IMR-90 (cell line): Measurements from ENCODE around the gene MYO9B. TPM values are rescaled to one million over a fixed set of nuclear protein-coding genes. Genes with fewer than 3 reads are reported as not detected.

Experiments
- ATAC-seq: fragments of 200-7000 bp; cut with Tn5 transposase; 2 replicates; pipeline ENCODE4 v1.9.1; 2020; ENCODE audit warnings: low read depth, mild to moderate bottlenecking, moderate library complexity
- BruUV-seq: library from RNA; stranded (reverse); fragments of 400-500 nt; replicated peaks from 2 replicates; lab custom pipeline; 2021; lab: Mats Ljungman, UMichigan
- CTCF ChIA-PET: fragments of 300-600 bp; formaldehyde crosslinking; extraction: SDS; loops from one replicate; lab custom pipeline; 2021; ENCODE audit warnings: antibody characterized with exemption; lab: Yijun Ruan, JAX
- POLR2A ChIA-PET: fragments of 300-600 bp; sonication (Branson Sonifier 250); formaldehyde crosslinking; loops from one replicate; lab custom pipeline; 2022; ENCODE audit warnings: antibody characterized with exemption; ENCODE audit not compliant: unreplicated experiment; lab: Charles Lee
- DNase-seq: peaks from one replicate; pipeline ENCODE4 v3.0.0; 2013
- H2AFZ ChIP-seq: replicated peaks from 2 replicates; pipeline ENCODE3; 2013; ENCODE audit warnings: low read length, mild to moderate bottlenecking; ENCODE audit not compliant: poor library complexity
- H2AK5ac ChIP-seq: 2 replicates; pipeline ENCODE4 v1.6.1; 2013; ENCODE audit warnings: low read depth, low read length, inconsistent platforms
- H2AK9ac ChIP-seq: replicated peaks from 2 replicates; pipeline ENCODE3; 2013; ENCODE audit warnings: mild to moderate bottlenecking, low read depth, low read length, moderate library complexity; ENCODE audit not compliant: poor library complexity
- H2BK120ac ChIP-seq: 2 replicates; pipeline ENCODE4 v1.6.1; 2013; ENCODE audit warnings: low read depth, low read length, inconsistent platforms
- H2BK15ac ChIP-seq: 3 replicates; pipeline ENCODE4 v1.6.1; 2013; ENCODE audit warnings: low read depth, low read length, inconsistent platforms
- H2BK20ac ChIP-seq: 2 replicates; pipeline ENCODE4 v1.6.1; 2013; ENCODE audit warnings: low read depth, mild to moderate bottlenecking, inconsistent platforms, low read length, moderate library complexity
- H2BK5ac ChIP-seq: 2 replicates; pipeline ENCODE4 v1.6.1; 2013; ENCODE audit warnings: mild to moderate bottlenecking, low read depth, low read length, inconsistent platforms; ENCODE audit not compliant: poor library complexity, severe bottlenecking
- H3K14ac ChIP-seq: replicated peaks from 2 replicates; pipeline ENCODE4 v1.6.1; 2013; ENCODE audit warnings: low read depth, low read length, inconsistent platforms
- H3K18ac ChIP-seq: 2 replicates; pipeline ENCODE4 v1.6.1; 2013; ENCODE audit warnings: low read depth, low read length, control low read depth
- H3K23ac ChIP-seq: 2 replicates; pipeline ENCODE4 v1.6.1; 2013; ENCODE audit warnings: low read depth, low read length, inconsistent platforms
- H3K27ac ChIP-seq: 2 replicates; pipeline ENCODE4 v1.5.1; 2013; ENCODE audit warnings: mild to moderate bottlenecking, control low read depth, low read length; ENCODE audit not compliant: insufficient read depth
- H3K27me3 ChIP-seq: 2 replicates; pipeline ENCODE4 v1.6.1; 2013; ENCODE audit warnings: low read length; ENCODE audit not compliant: control insufficient read depth, insufficient read depth
- H3K36me3 ChIP-seq: 2 replicates; pipeline ENCODE4 v1.6.1; 2013; ENCODE audit warnings: low read length, mixed read lengths; ENCODE audit not compliant: control insufficient read depth, insufficient read depth
- H3K4ac ChIP-seq: 2 replicates; pipeline ENCODE4 v1.6.1; 2013; ENCODE audit warnings: low read depth, low read length, inconsistent platforms
- H3K4me1 ChIP-seq: 2 replicates; pipeline ENCODE4 v1.6.1; 2013; ENCODE audit warnings: low read length, mixed read lengths; ENCODE audit not compliant: control insufficient read depth, insufficient read depth
- H3K4me2 ChIP-seq: 2 replicates; pipeline ENCODE4 v1.6.1; 2013; ENCODE audit warnings: low read depth, mild to moderate bottlenecking, control low read depth, low read length, moderate library complexity
- H3K4me3 ChIP-seq: 2 replicates; pipeline ENCODE4 v1.5.1; 2013; ENCODE audit warnings: low read depth, mild to moderate bottlenecking, control low read depth, low read length, moderate library complexity; ENCODE audit not compliant: insufficient read depth
- H3K56ac ChIP-seq: 2 replicates; pipeline ENCODE4 v1.6.1; 2013; ENCODE audit warnings: low read length, inconsistent platforms; ENCODE audit not compliant: insufficient read depth; ENCODE audit errors: extremely low read depth
- H3K79me1 ChIP-seq, 2 experiments: 2 replicates each; pipeline ENCODE4 v1.6.1; 2013; ENCODE audit warnings: low read length in 2 of 2, inconsistent platforms in 1 of 2, low read depth in 1 of 2
- H3K9ac ChIP-seq: 2 replicates; pipeline ENCODE4 v1.6.1; 2013; ENCODE audit warnings: low read depth, low read length, control low read depth
- H3K9me1 ChIP-seq: 2 replicates; pipeline ENCODE4 v1.6.1; 2013; ENCODE audit warnings: low read length, inconsistent platforms; ENCODE audit not compliant: insufficient read depth
- H3K9me3 ChIP-seq: 2 replicates; pipeline ENCODE4 v1.6.1; 2013; ENCODE audit warnings: low read length; ENCODE audit not compliant: control insufficient read depth, insufficient read depth
- H4K20me1 ChIP-seq: 2 replicates; pipeline ENCODE4 v1.6.1; 2013; ENCODE audit warnings: low read length, inconsistent platforms; ENCODE audit not compliant: insufficient read depth
- H4K5ac ChIP-seq: 2 replicates; pipeline ENCODE4 v1.6.1; 2013; ENCODE audit warnings: mild to moderate bottlenecking, low read depth, low read length, control low read depth
- H4K8ac ChIP-seq, 2 experiments: 2 replicates each; pipeline ENCODE4 v1.6.1; 2013; ENCODE audit warnings: low read depth in 2 of 2, low read length in 2 of 2, control low read depth in 1 of 2, inconsistent platforms in 1 of 2
- H4K91ac ChIP-seq: 2 replicates; pipeline ENCODE4 v1.6.1; 2013; ENCODE audit warnings: low read depth, low read length, inconsistent platforms; ENCODE audit not compliant: insufficient read depth
- BHLHE40 ChIP-seq: fragments of 150-350 bp; IDR thresholded peaks from 2 replicates; pipeline ENCODE4 v1.6.1; 2016; ENCODE audit warnings: mild to moderate bottlenecking, low read depth, low read length
- CEBPB ChIP-seq: IDR thresholded peaks from 2 replicates; pipeline ENCODE4 v1.6.1; 2012; ENCODE audit warnings: low read depth, low read length, improper control_type of control experiment
- CHD1 ChIP-seq: IDR thresholded peaks from 2 replicates; pipeline ENCODE4 v1.6.1; 2012; ENCODE audit warnings: low read depth, low read length, improper control_type of control experiment
- MAFK ChIP-seq: IDR thresholded peaks from 2 replicates; pipeline ENCODE4 v1.6.1; 2012; ENCODE audit warnings: low read depth, low read length, improper control_type of control experiment
- MAZ ChIP-seq: IDR thresholded peaks from 2 replicates; pipeline ENCODE4 v1.6.1; 2012; ENCODE audit warnings: low read depth, mild to moderate bottlenecking, low read length, improper control_type of control experiment, moderate library complexity, borderline replicate concordance
- MXI1 ChIP-seq: IDR thresholded peaks from 2 replicates; pipeline ENCODE4 v1.6.1; 2012; ENCODE audit warnings: low read depth, mild to moderate bottlenecking, low read length, moderate library complexity, borderline replicate concordance
- NFE2L2 ChIP-seq: fragments of 150-350 bp; IDR thresholded peaks from 2 replicates; pipeline ENCODE4 v1.6.1; 2016; ENCODE audit warnings: low read depth, mild to moderate bottlenecking, low read length
- POLR2A ChIP-seq: IDR thresholded peaks from 2 replicates; pipeline ENCODE4 v1.6.1; 2012; ENCODE audit warnings: mild to moderate bottlenecking, low read depth, low read length
- RAD21 ChIP-seq: IDR thresholded peaks from 2 replicates; pipeline ENCODE4 v1.6.1; 2012; ENCODE audit warnings: low read length, improper control_type of control experiment
- RCOR1 ChIP-seq: IDR thresholded peaks from 2 replicates; pipeline ENCODE4 v1.6.1; 2012; ENCODE audit warnings: mild to moderate bottlenecking, low read length, improper control_type of control experiment; ENCODE audit not compliant: insufficient replicate concordance
- SMC3 ChIP-seq: fragments of 150-350 bp; IDR thresholded peaks from 2 replicates; pipeline ENCODE4 v1.6.1; 2016; ENCODE audit warnings: low read depth, mild to moderate bottlenecking, antibody characterized with exemption, low read length, moderate library complexity
- WGBS, 2 experiments: methylation state at CpG; one replicate each; pipeline versions ENCODE4 v1.1.5 to v1.1.7; 2013; ENCODE audit warnings: missing lambda C conversion rate in 2 of 2; ENCODE audit not compliant: insufficient read length in 1 of 2; ENCODE audit errors: extremely low coverage in 2 of 2; 5-methylcytosine and 5-hydroxymethylcytosine counted together
- dilution Hi-C: fragments of 300-500 bp; cut with HindIII; formaldehyde crosslinking; loops from one replicate; pipeline ENCODE4 v1.14.3; 2018; ENCODE audit warnings: low sequenced_read_pairs; ENCODE audit not compliant: unreplicated experiment
- in situ Hi-C: fragments of 300-500 bp; cut with MboI; formaldehyde crosslinking; loops from 3 replicates; pipeline ENCODE4 v1.14.3; 2019; ENCODE audit warnings: low sequenced_read_pairs, inconsistent platforms, mixed read lengths
- intact Hi-C: fragments of 100-400 bp; cut with micrococcal nuclease; formaldehyde crosslinking; loops from 2 replicates; pipeline ENCODE4 v1.10.0; 2022
- polyA plus RNA-seq, 3 experiments: library from polyadenylated mRNA; depleted of rRNA; stranded (reverse); fragments of >200 nt; gene quantifications; 2 replicates each; pipeline ENCODE4 v1.2.3, GENCODE V29; 2012; ENCODE audit warnings: low replicate concordance in 1 of 3
- total RNA-seq: library from RNA; depleted of rRNA; stranded (reverse); fragments of >200 nt; gene quantifications from 2 replicates; pipeline ENCODE4 v1.2.3, GENCODE V29; 2012
- TF ChIP-seq, protein P1 (sequence below): fragments of 150-350 bp; IDR thresholded peaks from 2 replicates; pipeline ENCODE4 v1.6.1; 2017; ENCODE audit warnings: mild to moderate bottlenecking, antibody characterized with exemption, low read length, low read depth
- TF ChIP-seq, protein P2 (sequence below): conservative IDR thresholded peaks from 2 replicates; pipeline ENCODE4 v1.5.1; 2012; ENCODE audit warnings: mild to moderate bottlenecking, low read depth, low read length, improper control_type of control experiment

MYO9B gene
- total and polyA plus RNA-seq, 2 of the 4 experiments (the other 2 are of a cell fraction), result 61.8 to 77.8 TPM

DNA sequence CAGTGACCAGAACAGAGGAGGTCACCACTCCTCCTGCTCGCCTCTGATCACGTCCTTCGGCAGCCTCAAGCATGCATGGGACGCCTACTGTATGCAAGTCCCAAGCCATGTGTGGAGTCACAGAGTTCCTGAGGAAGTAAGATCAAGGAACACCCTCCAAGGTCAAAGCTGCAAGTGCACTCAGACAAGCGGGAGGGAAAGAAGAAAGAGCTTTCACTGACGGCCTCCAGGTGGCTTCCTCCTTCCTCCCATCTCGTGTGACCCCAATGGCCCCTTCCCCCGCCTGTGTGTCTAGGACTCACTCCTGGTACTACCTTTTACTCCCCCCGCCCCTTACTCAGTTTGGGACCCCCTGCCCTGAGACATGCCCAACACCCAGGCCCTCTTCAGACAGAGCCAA lies 6.4 kb upstream of the MYO9B start:
- Histone ChIP-seq H2AK9ac (no peak overlapping the region), H3K27me3 (no peaks in the 10 kb centered on the region), H3K9me1 (peaks cover 2% of the 10 kb centered on the region; the same call in 1 of the 2 replicates), H3K23ac (no peak overlapping the region), H3K9me3 (no peaks in the 10 kb centered on the region), H4K20me1 (peaks cover 10% of the 10 kb centered on the region; the same call in 1 of the 2 replicates), H4K91ac (no peak overlapping the region), H2BK20ac (no peak overlapping the region), H3K18ac (no peak overlapping the region), H2BK120ac (no peak overlapping the region), H3K27ac (no peak overlapping the region), H3K14ac (no peak overlapping the region), H3K36me3 (peaks cover 3% of the 10 kb centered on the region; the same call in 1 of the 2 replicates), H3K4me1 (peaks cover 5% of the 10 kb centered on the region), H2BK15ac (no peak overlapping the region), H3K9ac (no peak overlapping the region), H4K5ac (no peak overlapping the region), H3K4me3 (no peak overlapping the region), H2AK5ac (0 out of 2 replicates have a peak overlapping the region, but pooled peaks have one; percentile 28), H2AFZ (peak overlapping the region; percentile 37), H3K4ac (no peak overlapping the region), H3K56ac (no peak overlapping the region), H3K79me1 (peaks cover 42 to 68% of the 10 kb centered on the region in 2 experiments), H2BK5ac (no peak overlapping the region), H4K8ac (no peak overlapping the region), H3K4me2 (no peak overlapping the region)
- CTCF ChIA-PET, result interaction anchor here (0.6 kb wide), 1 partner anchor 21 kb away, joined by 3 read pairs; no protein-coding TSS in a partner anchor
- DNase-seq (no peak), ATAC-seq (no peak)
- WGBS, 2 experiments, result no CpG with 5 or more reads among the region's 9 CpGs
- no peak for TF ChIP-seq RCOR1
- no peak for TF ChIP-seq MAZ
- TF ChIP-seq, protein P1, sequence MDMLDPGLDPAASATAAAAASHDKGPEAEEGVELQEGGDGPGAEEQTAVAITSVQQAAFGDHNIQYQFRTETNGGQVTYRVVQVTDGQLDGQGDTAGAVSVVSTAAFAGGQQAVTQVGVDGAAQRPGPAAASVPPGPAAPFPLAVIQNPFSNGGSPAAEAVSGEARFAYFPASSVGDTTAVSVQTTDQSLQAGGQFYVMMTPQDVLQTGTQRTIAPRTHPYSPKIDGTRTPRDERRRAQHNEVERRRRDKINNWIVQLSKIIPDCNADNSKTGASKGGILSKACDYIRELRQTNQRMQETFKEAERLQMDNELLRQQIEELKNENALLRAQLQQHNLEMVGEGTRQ, result no peak
- TF ChIP-seq CEBPB, result no peak
- TF ChIP-seq SMC3, result no peak
- no peak for TF ChIP-seq MXI1
- TF ChIP-seq, protein P2, sequence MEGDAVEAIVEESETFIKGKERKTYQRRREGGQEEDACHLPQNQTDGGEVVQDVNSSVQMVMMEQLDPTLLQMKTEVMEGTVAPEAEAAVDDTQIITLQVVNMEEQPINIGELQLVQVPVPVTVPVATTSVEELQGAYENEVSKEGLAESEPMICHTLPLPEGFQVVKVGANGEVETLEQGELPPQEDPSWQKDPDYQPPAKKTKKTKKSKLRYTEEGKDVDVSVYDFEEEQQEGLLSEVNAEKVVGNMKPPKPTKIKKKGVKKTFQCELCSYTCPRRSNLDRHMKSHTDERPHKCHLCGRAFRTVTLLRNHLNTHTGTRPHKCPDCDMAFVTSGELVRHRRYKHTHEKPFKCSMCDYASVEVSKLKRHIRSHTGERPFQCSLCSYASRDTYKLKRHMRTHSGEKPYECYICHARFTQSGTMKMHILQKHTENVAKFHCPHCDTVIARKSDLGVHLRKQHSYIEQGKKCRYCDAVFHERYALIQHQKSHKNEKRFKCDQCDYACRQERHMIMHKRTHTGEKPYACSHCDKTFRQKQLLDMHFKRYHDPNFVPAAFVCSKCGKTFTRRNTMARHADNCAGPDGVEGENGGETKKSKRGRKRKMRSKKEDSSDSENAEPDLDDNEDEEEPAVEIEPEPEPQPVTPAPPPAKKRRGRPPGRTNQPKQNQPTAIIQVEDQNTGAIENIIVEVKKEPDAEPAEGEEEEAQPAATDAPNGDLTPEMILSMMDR, result no peak
- TF ChIP-seq CHD1, result no peak
- TF ChIP-seq BHLHE40, result no peak
- TF ChIP-seq RAD21, result no peak
- no peak for TF ChIP-seq NFE2L2
- no peak for TF ChIP-seq POLR2A
- TF ChIP-seq MAFK, result no peak
- POLR2A ChIA-PET, result no interaction called here
- dilution Hi-C loops (no loop called here), in situ Hi-C loops (no loop called here), intact Hi-C loops (no loop called here)
- BruUV-seq, result no TSS peak
